PC-3 (cell line): ENCODE data around the gene SMAD3. TPM values are rescaled to one million over a fixed set of nuclear protein-coding genes. Genes with fewer than 3 reads are reported as not detected.
A peak's percentile ranks its signal among the peaks of the same experiment; 100 is the strongest.

ENCODE experiments used
- ATAC-seq: fragments of 200-7000 bp; cut with Tn5 transposase; 2 replicates; pipeline ENCODE4 v1.9.1; 2020; ENCODE audit warnings: mild to moderate bottlenecking, moderate library complexity
- BruUV-seq: library from RNA; stranded (reverse); fragments of 400-500 nt; replicated peaks from 2 replicates; lab custom pipeline; 2021; lab: Mats Ljungman, UMichigan
- CTCF ChIA-PET: fragments of 300-600 bp; sonication (Branson Sonifier 250); formaldehyde crosslinking; loops from one replicate; lab custom pipeline; 2022; ENCODE audit warnings: antibody characterized with exemption; lab: Charles Lee
- POLR2A ChIA-PET: fragments of 300-600 bp; sonication (Branson Sonifier 250); formaldehyde crosslinking; loops from one replicate; lab custom pipeline; 2022; ENCODE audit warnings: antibody characterized with exemption; ENCODE audit not compliant: unreplicated experiment; lab: Charles Lee
- DNase-seq: peaks from one replicate; pipeline ENCODE4 v3.0.0-alpha.2; 2015
- H2AFZ ChIP-seq: fragments of 300-600 bp; sonication (generic); 2 replicates; pipeline ENCODE4 v1.6.0; 2016; ENCODE audit warnings: antibody characterized with exemption, low read length
- H3F3A ChIP-seq: fragments of 300-600 bp; sonication (generic); one replicate; pipeline ENCODE4 v1.6.0; 2017; ENCODE audit warnings: antibody characterized with exemption, low read length, control low read depth, mild to moderate bottlenecking; ENCODE audit not compliant: unreplicated experiment
- H3K27ac ChIP-seq: fragments of 300-600 bp; sonication (generic); 2 replicates; pipeline ENCODE4 v1.5.1; 2016; ENCODE audit warnings: mild to moderate bottlenecking, low read length
- H3K27me3 ChIP-seq: fragments of 300-600 bp; sonication (generic); 2 replicates; pipeline ENCODE4 v1.6.1; 2016; ENCODE audit warnings: low read length, mixed read lengths
- H3K36me3 ChIP-seq: fragments of 300-600 bp; sonication (generic); 2 replicates; pipeline ENCODE4 v1.6.1; 2016; ENCODE audit warnings: low read depth, mixed run types, low read length, mixed read lengths
- H3K4me1 ChIP-seq: fragments of 300-600 bp; sonication (generic); 2 replicates; pipeline ENCODE4 v1.5.1; 2016; ENCODE audit warnings: low read length; ENCODE audit not compliant: insufficient read depth
- H3K4me2 ChIP-seq: fragments of 300-600 bp; sonication (generic); 2 replicates; pipeline ENCODE4 v1.6.0; 2016; ENCODE audit warnings: low read length
- H3K4me3 ChIP-seq: fragments of 300-600 bp; sonication (generic); 2 replicates; pipeline ENCODE4 v1.5.1; 2016; ENCODE audit warnings: mild to moderate bottlenecking, low read length, mixed read lengths
- H3K79me2 ChIP-seq: fragments of 300-600 bp; sonication (generic); 2 replicates; pipeline ENCODE4 v1.6.1; 2017; ENCODE audit warnings: low read length, mixed read lengths
- H3K9ac ChIP-seq: fragments of 300-600 bp; sonication (generic); 2 replicates; pipeline ENCODE4 v1.6.0; 2016; ENCODE audit warnings: mild to moderate bottlenecking, low read length
- H3K9me2 ChIP-seq: fragments of 300-600 bp; sonication (generic); replicated peaks from 2 replicates; pipeline ENCODE4 v1.6.1; 2016; ENCODE audit warnings: mixed run types, low read length, mixed read lengths
- H3K9me3 ChIP-seq: fragments of 300-600 bp; sonication (generic); 2 replicates; pipeline ENCODE4 v1.6.1; 2016; ENCODE audit warnings: low read length, mixed read lengths
- H4K20me1 ChIP-seq: fragments of 300-600 bp; sonication (generic); 2 replicates; pipeline ENCODE4 v1.6.1; 2016; ENCODE audit warnings: low read length, mixed read lengths
- EZH2 ChIP-seq: fragments of 300-600 bp; sonication (generic); IDR thresholded peaks from one replicate; pipeline ENCODE4 v1.6.1; 2017; ENCODE audit warnings: antibody characterized with exemption, mild to moderate bottlenecking, low read length; ENCODE audit not compliant: unreplicated experiment
- EZH2phosphoT487 ChIP-seq: fragments of 300-600 bp; sonication (generic); IDR thresholded peaks from 2 replicates; pipeline ENCODE4 v1.6.1; 2018; ENCODE audit warnings: mild to moderate bottlenecking, antibody characterized with exemption, low read length, borderline replicate concordance
- intact Hi-C: fragments of 100-400 bp; cut with micrococcal nuclease; formaldehyde crosslinking; loops from 2 replicates; pipeline ENCODE4 v1.9.0; 2023
- total RNA-seq: library from RNA; depleted of rRNA; stranded (reverse); fragments of >200 nt; gene quantifications from 2 replicates; pipeline ENCODE4 v1.2.3, GENCODE V29; 2014
- TF ChIP-seq, protein P1 (sequence below): fragments of 300-600 bp; sonication (generic); conservative IDR thresholded peaks from 2 replicates; pipeline ENCODE4 v1.5.1; 2017; ENCODE audit warnings: antibody characterized with exemption, low read depth, mild to moderate bottlenecking, low read length

SMAD3 gene
- total RNA-seq, 1 experiment from 2014 or later: 75.6 TPM

DNA sequence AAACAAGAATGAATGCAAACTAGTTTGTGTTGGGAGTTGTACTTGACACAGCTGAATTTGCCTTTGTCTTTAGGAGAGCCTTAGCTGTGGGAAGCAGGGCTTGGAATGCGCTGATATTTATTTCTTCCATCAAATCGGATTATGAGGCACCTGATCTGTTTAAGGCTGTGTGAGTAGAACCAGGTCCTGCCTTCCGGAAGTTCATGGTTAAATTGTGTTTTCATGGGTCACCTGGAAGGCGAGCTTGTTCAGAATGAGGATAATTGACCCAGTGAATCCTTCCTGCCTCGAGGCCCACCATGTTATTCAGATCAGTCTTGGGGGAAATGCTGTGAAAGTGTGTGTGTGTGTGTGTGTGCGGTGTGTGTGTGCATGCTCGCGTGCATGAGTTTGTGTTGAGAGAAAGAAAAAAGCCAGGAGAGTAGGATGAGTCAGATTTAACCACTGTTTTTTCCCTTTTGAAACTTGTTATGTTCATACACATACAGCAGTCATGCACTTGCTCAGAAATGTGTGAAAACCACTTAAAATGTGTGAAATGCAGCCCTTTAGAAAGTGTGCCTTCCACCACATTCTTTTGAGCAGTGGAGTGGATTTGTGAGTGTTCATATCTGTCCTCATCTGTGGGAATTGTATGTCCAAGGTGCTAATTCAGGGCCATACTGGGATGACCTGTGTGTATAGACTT is 36.7 kb downstream of the SMAD3 start:
- POLR2A ChIA-PET: interaction anchor here (0.6 kb wide), 1 partner anchor 29 kb away, joined by 4 read pairs; no protein-coding TSS in a partner anchor
- Histone ChIP-seq H4K20me1 (0 out of 2 replicates have a peak, but pooled peaks cover 6% of the 10 kb centered on the region), H3K27me3 (no peaks in the 10 kb centered on the region), H3K36me3 (peaks cover 41% of the 10 kb centered on the region), H3K9me3 (no peaks in the 10 kb centered on the region), H3K4me2 (no peak overlapping the region), H3K4me1 (peaks cover 60% of the 10 kb centered on the region), H3K9ac (no peak overlapping the region), H3K27ac (peak overlapping the region; percentile 99), H2AFZ (no peak overlapping the region), H3F3A (peaks cover 17% of the 10 kb centered on the region), H3K4me3 (no peak overlapping the region), H3K9me2 (no peaks in the 10 kb centered on the region), H3K79me2 (peaks cover 91% of the 10 kb centered on the region)
- intact Hi-C loops: no loop called here
- no peak for ATAC-seq
- no TSS peak for BruUV-seq
- CTCF ChIA-PET: interaction anchor here (0.6 kb wide), 1 partner anchor 142 kb away, joined by 3 read pairs; no protein-coding TSS in a partner anchor
- DNase-seq: peak; percentile 14
- TF ChIP-seq EZH2phosphoT487 (no peak), EZH2 (no peak)
- TF ChIP-seq, protein P1, sequence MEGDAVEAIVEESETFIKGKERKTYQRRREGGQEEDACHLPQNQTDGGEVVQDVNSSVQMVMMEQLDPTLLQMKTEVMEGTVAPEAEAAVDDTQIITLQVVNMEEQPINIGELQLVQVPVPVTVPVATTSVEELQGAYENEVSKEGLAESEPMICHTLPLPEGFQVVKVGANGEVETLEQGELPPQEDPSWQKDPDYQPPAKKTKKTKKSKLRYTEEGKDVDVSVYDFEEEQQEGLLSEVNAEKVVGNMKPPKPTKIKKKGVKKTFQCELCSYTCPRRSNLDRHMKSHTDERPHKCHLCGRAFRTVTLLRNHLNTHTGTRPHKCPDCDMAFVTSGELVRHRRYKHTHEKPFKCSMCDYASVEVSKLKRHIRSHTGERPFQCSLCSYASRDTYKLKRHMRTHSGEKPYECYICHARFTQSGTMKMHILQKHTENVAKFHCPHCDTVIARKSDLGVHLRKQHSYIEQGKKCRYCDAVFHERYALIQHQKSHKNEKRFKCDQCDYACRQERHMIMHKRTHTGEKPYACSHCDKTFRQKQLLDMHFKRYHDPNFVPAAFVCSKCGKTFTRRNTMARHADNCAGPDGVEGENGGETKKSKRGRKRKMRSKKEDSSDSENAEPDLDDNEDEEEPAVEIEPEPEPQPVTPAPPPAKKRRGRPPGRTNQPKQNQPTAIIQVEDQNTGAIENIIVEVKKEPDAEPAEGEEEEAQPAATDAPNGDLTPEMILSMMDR: no peak

- DNase-seq (no peak), ATAC-seq (no peak)
- ChIA-PET POLR2A (no interaction called here), CTCF (no interaction called here)
- H3K27me3 ChIP-seq: no peaks in the 10 kb centered on the region
- H3K9me2 ChIP-seq: no peaks in the 10 kb centered on the region
- no peak overlapping the region for H3K4me3 ChIP-seq
- H3K4me2 ChIP-seq: no peak overlapping the region
- H3K36me3 ChIP-seq: peaks cover 39% of the 10 kb centered on the region
- intact Hi-C loops: no loop called here
- BruUV-seq: no TSS peak
- H3K9me3 ChIP-seq: no peaks in the 10 kb centered on the region
- H3K9ac ChIP-seq: no peak overlapping the region
- H3F3A ChIP-seq: peaks cover 17% of the 10 kb centered on the region
- peak overlapping the region; percentile 99 for H3K27ac ChIP-seq
- H4K20me1 ChIP-seq: 0 out of 2 replicates have a peak, but pooled peaks cover under 1% of the 10 kb centered on the region
- peaks cover 90% of the 10 kb centered on the region for H3K79me2 ChIP-seq
- H3K4me1 ChIP-seq: peaks cover 60% of the 10 kb centered on the region
- TF ChIP-seq, protein P1: no peak
- TF ChIP-seq EZH2phosphoT487 (no peak), EZH2 (no peak)
- no peak overlapping the region for H2AFZ ChIP-seq
Observed at GRCh38 chr15:67102599-67102929, 37.2 kb downstream of the SMAD3 start.

GRCh38 chr15:67103021-67103420 is 37.6 kb downstream of the SMAD3 start:
- CTCF ChIA-PET: no interaction called here
- no peak for TF ChIP-seq EZH2
- TF ChIP-seq, protein P1: no peak
- TF ChIP-seq EZH2phosphoT487: no peak
- Histone ChIP-seq H3K36me3 (peaks cover 37% of the 10 kb centered on the region), H3K4me2 (no peak overlapping the region), H3K9me3 (no peaks in the 10 kb centered on the region), H3K4me3 (no peak overlapping the region), H3F3A (peaks cover 17% of the 10 kb centered on the region), H3K27ac (peak overlapping the region; percentile 99), H2AFZ (no peak overlapping the region), H4K20me1 (no peaks in the 10 kb centered on the region), H3K79me2 (peaks cover 90% of the 10 kb centered on the region), H3K9me2 (no peaks in the 10 kb centered on the region), H3K27me3 (no peaks in the 10 kb centered on the region), H3K9ac (no peak overlapping the region), H3K4me1 (peaks cover 60% of the 10 kb centered on the region)
- DNase-seq (no peak), ATAC-seq (no peak)
- BruUV-seq: no TSS peak
- intact Hi-C loops: no loop called here
- POLR2A ChIA-PET: no interaction called here
